ENCODE data around the gene TMEM47. TPM values are rescaled to one million over a fixed set of nuclear protein-coding genes. Genes with fewer than 3 reads are reported as not detected.
A peak's percentile ranks its signal among the peaks of the same experiment; 100 is the strongest.

The TMEM47 gene
- total RNA-seq, 1 donor: 111 TPM

- peak overlapping the region; percentile 72 for H3K27ac ChIP-seq (ENCODE audit: low read depth, low read length)
- peaks cover 4% of the 10 kb centered on the region for H3K4me1 ChIP-seq (ENCODE audit: insufficient read depth, low read length)
- no peaks in the 10 kb centered on the region for H3K36me3 ChIP-seq (ENCODE audit: insufficient read depth, low read length)
- no peak for DNase-seq (ENCODE audit: insufficient read length, low spot score, missing footprints)
- H4K20me1 ChIP-seq (ENCODE audit: insufficient read depth, low read length): no peaks in the 10 kb centered on the region
- peak overlapping the region; percentile 75 for H3K4me2 ChIP-seq (ENCODE audit: insufficient read depth, low read length)
- H3K4me3 ChIP-seq (ENCODE audit: insufficient read depth, low read length): peak overlapping the region; percentile 78
- peak overlapping the region; percentile 57 for H2AFZ ChIP-seq (ENCODE audit: low read length)
- H3K9me3 ChIP-seq (ENCODE audit: low read depth, low read length): no peaks in the 10 kb centered on the region
- H3K79me2 ChIP-seq (ENCODE audit: insufficient read depth, low read length): peaks cover 76% of the 10 kb centered on the region
- no peak for TF ChIP-seq CTCF (IDR thresholded peaks at IDR 0.05; ENCODE audit: extremely low read depth, low read depth, low read length)
- no peaks in the 10 kb centered on the region for H3K27me3 ChIP-seq (ENCODE audit: insufficient read depth, low read length)
These were observed 3.3 kb downstream of the TMEM47 start for GRCh38 chrX:34653811-34654210.

DNA sequence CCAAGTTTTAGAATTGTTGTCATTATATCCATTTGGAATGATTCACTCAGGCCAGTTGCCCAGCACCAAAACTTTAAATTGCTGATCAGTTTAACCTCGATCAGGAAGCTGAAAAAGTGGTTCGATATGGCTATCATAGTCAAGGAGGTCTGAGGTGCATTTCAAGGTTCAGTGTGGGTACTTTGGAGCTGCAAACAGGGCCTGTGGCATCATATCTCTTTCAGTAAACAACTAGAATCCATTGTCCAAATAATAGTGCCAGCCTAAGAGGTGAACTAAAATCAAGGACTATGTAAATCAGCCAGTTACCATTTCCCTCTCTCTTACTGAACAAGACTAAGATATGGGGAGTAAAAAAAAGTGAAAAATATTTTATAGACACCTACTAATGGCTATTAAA is 14.2 kb downstream of the TMEM47 start:
- Histone ChIP-seq H3K27me3 (ENCODE audit: insufficient read depth, low read length) (no peaks in the 10 kb centered on the region), H3K27ac (ENCODE audit: low read depth, low read length) (no peak overlapping the region), H3K9me3 (ENCODE audit: low read depth, low read length) (no peaks in the 10 kb centered on the region), H3K36me3 (ENCODE audit: insufficient read depth, low read length) (no peaks in the 10 kb centered on the region), H3K4me3 (ENCODE audit: insufficient read depth, low read length) (no peak overlapping the region), H3K4me1 (ENCODE audit: insufficient read depth, low read length) (no peaks in the 10 kb centered on the region), H3K4me2 (ENCODE audit: insufficient read depth, low read length) (no peak overlapping the region), H2AFZ (ENCODE audit: low read length) (no peak overlapping the region), H3K79me2 (ENCODE audit: insufficient read depth, low read length) (peaks cover 57% of the 10 kb centered on the region), H4K20me1 (ENCODE audit: insufficient read depth, low read length) (no peaks in the 10 kb centered on the region)
- TF ChIP-seq CTCF (IDR thresholded peaks at IDR 0.05; ENCODE audit: extremely low read depth, low read depth, low read length): no peak
- DNase-seq (ENCODE audit: insufficient read length, low spot score, missing footprints): no peak

DNA sequence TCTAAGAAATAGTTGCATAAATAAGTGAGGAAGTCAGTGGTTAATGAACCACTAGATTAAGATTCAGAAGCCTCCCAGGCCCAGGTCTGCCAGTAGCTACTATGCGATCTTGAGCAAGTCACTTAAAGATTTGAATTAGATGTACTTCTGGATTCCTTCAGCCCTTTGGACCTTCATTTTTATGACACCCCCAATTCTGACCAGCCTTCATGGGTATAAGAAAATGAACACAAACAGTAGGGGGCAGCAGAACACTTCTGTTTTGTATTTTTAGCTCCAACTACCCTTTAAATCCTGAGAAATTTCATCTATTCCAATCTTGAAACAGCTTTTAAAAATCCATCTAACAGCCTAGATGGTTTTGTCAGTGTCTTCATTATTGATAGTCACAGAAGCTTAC is 19.0 kb downstream of the TMEM47 start:
- no peaks in the 10 kb centered on the region for H3K4me1 ChIP-seq (ENCODE audit: insufficient read depth, low read length)

GRCh38 chrX:34634349-34634748 is 22.7 kb downstream of the TMEM47 start:
- no peaks in the 10 kb centered on the region for H3K9me3 ChIP-seq (ENCODE audit: low read depth, low read length)

More for the DNA sequence above, 19.0 kb downstream of the TMEM47 start:
- Histone ChIP-seq H3K4me3 (ENCODE audit: insufficient read depth, low read length) (no peak overlapping the region), H3K36me3 (ENCODE audit: insufficient read depth, low read length) (no peaks in the 10 kb centered on the region), H3K79me2 (ENCODE audit: insufficient read depth, low read length) (peaks cover 24% of the 10 kb centered on the region), H4K20me1 (ENCODE audit: insufficient read depth, low read length) (no peaks in the 10 kb centered on the region), H2AFZ (ENCODE audit: low read length) (no peak overlapping the region), H3K27me3 (ENCODE audit: insufficient read depth, low read length) (no peaks in the 10 kb centered on the region), H3K9me3 (ENCODE audit: low read depth, low read length) (no peaks in the 10 kb centered on the region), H3K27ac (ENCODE audit: low read depth, low read length) (no peak overlapping the region), H3K4me2 (ENCODE audit: insufficient read depth, low read length) (no peak overlapping the region)
- no peak for DNase-seq (ENCODE audit: insufficient read length, low spot score, missing footprints)
- TF ChIP-seq CTCF (IDR thresholded peaks at IDR 0.05; ENCODE audit: extremely low read depth, low read depth, low read length): peak; percentile 48

More at GRCh38 chrX:34634349-34634748, 22.7 kb downstream of the TMEM47 start:
- Histone ChIP-seq H2AFZ (ENCODE audit: low read length) (no peak overlapping the region), H3K27ac (ENCODE audit: low read depth, low read length) (no peak overlapping the region), H3K4me3 (ENCODE audit: insufficient read depth, low read length) (no peak overlapping the region), H3K36me3 (ENCODE audit: insufficient read depth, low read length) (no peaks in the 10 kb centered on the region), H3K4me2 (ENCODE audit: insufficient read depth, low read length) (no peak overlapping the region), H3K4me1 (ENCODE audit: insufficient read depth, low read length) (no peaks in the 10 kb centered on the region), H3K27me3 (ENCODE audit: insufficient read depth, low read length) (no peaks in the 10 kb centered on the region), H4K20me1 (ENCODE audit: insufficient read depth, low read length) (no peaks in the 10 kb centered on the region), H3K79me2 (ENCODE audit: insufficient read depth, low read length) (no peaks in the 10 kb centered on the region)
- no peak for DNase-seq (ENCODE audit: insufficient read length, low spot score, missing footprints)
- TF ChIP-seq CTCF (IDR thresholded peaks at IDR 0.05; ENCODE audit: extremely low read depth, low read depth, low read length): no peak

All from osteoblast (primary cell).